Breast epithelium (tissue), 3 donors: Measurements from ENCODE around the gene RIPK1.

ENCODE experiments used
- POLR2A ChIP-seq: fragments of 450-650 bp; IDR thresholded peaks from one replicate; pipeline ENCODE4 v1.6.1; 2016; ENCODE audit warnings: antibody characterized with exemption, mild to moderate bottlenecking, moderate library complexity
- TF ChIP-seq, protein P1 (sequence below), 3 donors: fragments of 450-650 bp; IDR thresholded peaks; one replicate each; pipeline ENCODE4 v1.5.1; 2016 to 2017; ENCODE audit warnings: antibody characterized with exemption in 3 of 3, mild to moderate bottlenecking in 3 of 3, moderate library complexity in 3 of 3

- TF ChIP-seq, protein P1, sequence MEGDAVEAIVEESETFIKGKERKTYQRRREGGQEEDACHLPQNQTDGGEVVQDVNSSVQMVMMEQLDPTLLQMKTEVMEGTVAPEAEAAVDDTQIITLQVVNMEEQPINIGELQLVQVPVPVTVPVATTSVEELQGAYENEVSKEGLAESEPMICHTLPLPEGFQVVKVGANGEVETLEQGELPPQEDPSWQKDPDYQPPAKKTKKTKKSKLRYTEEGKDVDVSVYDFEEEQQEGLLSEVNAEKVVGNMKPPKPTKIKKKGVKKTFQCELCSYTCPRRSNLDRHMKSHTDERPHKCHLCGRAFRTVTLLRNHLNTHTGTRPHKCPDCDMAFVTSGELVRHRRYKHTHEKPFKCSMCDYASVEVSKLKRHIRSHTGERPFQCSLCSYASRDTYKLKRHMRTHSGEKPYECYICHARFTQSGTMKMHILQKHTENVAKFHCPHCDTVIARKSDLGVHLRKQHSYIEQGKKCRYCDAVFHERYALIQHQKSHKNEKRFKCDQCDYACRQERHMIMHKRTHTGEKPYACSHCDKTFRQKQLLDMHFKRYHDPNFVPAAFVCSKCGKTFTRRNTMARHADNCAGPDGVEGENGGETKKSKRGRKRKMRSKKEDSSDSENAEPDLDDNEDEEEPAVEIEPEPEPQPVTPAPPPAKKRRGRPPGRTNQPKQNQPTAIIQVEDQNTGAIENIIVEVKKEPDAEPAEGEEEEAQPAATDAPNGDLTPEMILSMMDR (IDR thresholded peaks at IDR 0.05): no peak
- TF ChIP-seq POLR2A: no peak
These were observed 6.8 kb upstream of the RIPK1 start for GRCh38 chr6:3061501-3061941.
